ENCODE results near the gene ZMYND19. TPM values are rescaled to one million over a fixed set of nuclear protein-coding genes. Genes with fewer than 3 reads are reported as not detected.

ZMYND19 gene
- total RNA-seq, 4 donors from 2014 or later = 26.1 to 40.5 (median 38.1) TPM

DNA sequence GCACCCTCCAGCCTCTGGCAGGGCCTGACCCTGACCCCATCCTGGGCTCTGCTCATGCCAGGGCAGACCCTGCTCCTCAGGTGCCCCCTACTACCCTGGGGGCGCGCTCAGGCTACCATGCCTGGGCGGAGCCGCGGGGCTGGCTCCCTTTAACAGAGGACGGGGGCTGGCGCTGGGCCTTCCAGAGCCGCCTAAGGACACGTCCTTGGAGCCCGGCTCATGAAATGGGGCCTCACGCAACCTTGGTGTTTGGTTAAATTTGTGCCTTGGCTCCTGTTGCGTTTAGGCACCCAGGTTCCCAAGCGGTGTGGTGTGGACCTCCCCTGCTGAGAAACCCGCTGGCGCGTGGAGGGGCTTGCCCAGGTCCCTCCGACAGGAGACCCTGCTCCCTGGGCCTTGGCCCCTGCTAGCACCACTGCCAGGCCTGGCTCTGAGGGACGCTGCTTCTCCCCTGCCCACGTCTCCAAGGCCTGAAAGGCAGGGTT lies 25.1 kb upstream of the ZMYND19 start:
- intact Hi-C loops (cut with DNase I; ENCODE audit: low total_unique reads) = no loop called here
- TF ChIP-seq POLR2A (IDR thresholded peaks at IDR 0.05) = no peak
- WGBS, 2 donors = 67 to 83% methylated on average over 18 to 19 of the region's 19 CpGs
- no peak overlapping the region for H3K4me3 ChIP-seq (ENCODE audit: low read depth, poor library complexity, severe bottlenecking)
- DNase-seq (ENCODE audit: low spot score in 2 of 2) = no peak

DNA sequence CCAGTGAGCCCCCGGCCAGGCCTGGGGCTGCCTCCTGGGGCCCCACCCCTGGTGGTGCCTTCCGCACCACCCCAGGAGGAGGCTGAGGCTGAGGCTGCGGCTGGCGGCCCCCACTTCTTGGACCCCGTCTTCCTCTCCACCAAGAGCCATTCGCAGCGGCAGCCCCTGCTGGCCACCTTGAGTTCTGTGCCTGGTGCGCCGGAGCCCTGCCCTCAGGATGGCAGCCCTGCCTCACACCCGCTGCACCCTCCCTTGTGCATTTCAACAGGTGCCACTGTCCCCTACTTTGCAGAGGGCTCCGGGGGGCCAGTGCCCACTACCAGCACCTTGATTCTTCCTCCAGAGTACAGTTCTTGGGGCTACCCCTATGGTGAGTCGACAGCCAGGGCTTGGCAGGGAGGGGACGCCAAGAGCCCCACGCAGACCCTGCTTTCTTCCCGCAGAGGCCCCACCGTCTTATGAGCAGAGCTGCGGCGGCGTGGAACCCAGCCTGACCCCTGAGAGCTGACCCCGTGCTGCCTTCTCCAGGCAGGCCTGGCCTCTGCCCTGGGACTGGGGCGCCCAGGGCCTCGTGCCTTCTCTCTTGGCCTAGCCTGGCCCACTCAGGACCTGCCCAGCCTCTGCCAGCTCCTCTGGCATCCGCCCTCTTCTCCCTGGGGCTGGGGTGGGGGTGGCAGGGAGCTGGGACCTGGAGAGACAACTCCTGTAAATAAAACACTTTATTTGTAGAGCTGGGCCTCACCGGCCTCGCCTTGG lies 24.5 kb upstream of the ZMYND19 start:
- TF ChIP-seq, protein P1, sequence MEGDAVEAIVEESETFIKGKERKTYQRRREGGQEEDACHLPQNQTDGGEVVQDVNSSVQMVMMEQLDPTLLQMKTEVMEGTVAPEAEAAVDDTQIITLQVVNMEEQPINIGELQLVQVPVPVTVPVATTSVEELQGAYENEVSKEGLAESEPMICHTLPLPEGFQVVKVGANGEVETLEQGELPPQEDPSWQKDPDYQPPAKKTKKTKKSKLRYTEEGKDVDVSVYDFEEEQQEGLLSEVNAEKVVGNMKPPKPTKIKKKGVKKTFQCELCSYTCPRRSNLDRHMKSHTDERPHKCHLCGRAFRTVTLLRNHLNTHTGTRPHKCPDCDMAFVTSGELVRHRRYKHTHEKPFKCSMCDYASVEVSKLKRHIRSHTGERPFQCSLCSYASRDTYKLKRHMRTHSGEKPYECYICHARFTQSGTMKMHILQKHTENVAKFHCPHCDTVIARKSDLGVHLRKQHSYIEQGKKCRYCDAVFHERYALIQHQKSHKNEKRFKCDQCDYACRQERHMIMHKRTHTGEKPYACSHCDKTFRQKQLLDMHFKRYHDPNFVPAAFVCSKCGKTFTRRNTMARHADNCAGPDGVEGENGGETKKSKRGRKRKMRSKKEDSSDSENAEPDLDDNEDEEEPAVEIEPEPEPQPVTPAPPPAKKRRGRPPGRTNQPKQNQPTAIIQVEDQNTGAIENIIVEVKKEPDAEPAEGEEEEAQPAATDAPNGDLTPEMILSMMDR (IDR thresholded peaks at IDR 0.05) = no peak
- no peak for TF ChIP-seq POLR2A (IDR thresholded peaks at IDR 0.05)
- DNase-seq (ENCODE audit: low spot score in 2 of 2) = no peak
- intact Hi-C loops (cut with DNase I; ENCODE audit: low total_unique reads) = loop anchor here (5.0 kb wide), 1 partner anchor 158 kb away; the partner anchor contains the start of gene NSMF
- WGBS, 2 donors = 92 to 94% methylated on average over 20 to 23 of the region's 25 CpGs
- H3K4me3 ChIP-seq (ENCODE audit: low read depth, poor library complexity, severe bottlenecking) = no peak overlapping the region

GRCh38 chr9:137613738-137614523 lies 23.6 kb upstream of the ZMYND19 start:
- no peak overlapping the region for H3K4me3 ChIP-seq (ENCODE audit: low read depth, poor library complexity, severe bottlenecking)
- TF ChIP-seq, protein P1 (IDR thresholded peaks at IDR 0.05) = no peak
- no peak for TF ChIP-seq POLR2A (IDR thresholded peaks at IDR 0.05)
- DNase-seq (ENCODE audit: low spot score in 2 of 2) = no peak
- intact Hi-C loops (cut with DNase I; ENCODE audit: low total_unique reads) = loop anchor here (5.0 kb wide), 1 partner anchor 157 kb away; the partner anchor contains the start of gene NSMF
- 95 to 96% methylated on average over 14 to 23 of the region's 27 CpGs for WGBS, 2 donors

DNA sequence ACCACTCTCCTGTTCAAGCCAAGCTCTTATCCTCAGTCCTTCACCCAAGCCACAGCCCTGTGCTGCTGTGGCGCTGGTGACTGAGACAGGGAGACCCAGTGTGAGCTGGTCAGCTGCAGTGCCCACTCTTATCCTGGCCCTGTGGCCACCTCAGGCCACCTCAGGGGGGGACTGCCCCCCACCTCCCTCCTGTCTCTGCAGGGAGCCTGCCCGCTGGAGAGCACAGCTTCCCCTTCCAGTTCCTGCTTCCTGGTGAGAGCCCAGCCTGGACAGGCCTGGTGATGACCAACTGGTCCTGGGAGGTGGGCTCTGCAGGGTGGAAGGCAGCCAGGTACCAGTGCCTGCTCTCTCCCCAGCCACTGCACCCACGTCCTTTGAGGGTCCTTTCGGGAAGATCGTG lies 22.9 kb upstream of the ZMYND19 start:
- H3K4me3 ChIP-seq (ENCODE audit: low read depth, poor library complexity, severe bottlenecking) = no peak overlapping the region
- TF ChIP-seq, protein P1 (IDR thresholded peaks at IDR 0.05) = no peak
- no peak for TF ChIP-seq POLR2A (IDR thresholded peaks at IDR 0.05)
- intact Hi-C loops (cut with DNase I; ENCODE audit: low total_unique reads) = loop anchor here (5.0 kb wide), 1 partner anchor 156 kb away; the partner anchor contains the start of gene NSMF
- DNase-seq (ENCODE audit: low spot score in 2 of 2) = no peak
- WGBS, 2 donors = 80 to 88% methylated on average over 4 to 5 of the region's 5 CpGs

GRCh38 chr9:137612741-137613142 lies 22.4 kb upstream of the ZMYND19 start:
- no peak for DNase-seq (ENCODE audit: low spot score in 2 of 2)
- WGBS, 2 donors = 44 to 56% methylated on average over 4 to 7 of the region's 8 CpGs
- no peak overlapping the region for H3K4me3 ChIP-seq (ENCODE audit: low read depth, poor library complexity, severe bottlenecking)
- no peak for TF ChIP-seq POLR2A (IDR thresholded peaks at IDR 0.05)
- TF ChIP-seq, protein P1 (IDR thresholded peaks at IDR 0.05) = no peak
- intact Hi-C loops (cut with DNase I; ENCODE audit: low total_unique reads) = loop anchor here (5.0 kb wide), 1 partner anchor 155 kb away; the partner anchor contains the start of gene NSMF
